H1 (cell line): ENCODE results near the gene SRPX2. TPM values are rescaled to one million over a fixed set of nuclear protein-coding genes. Genes with fewer than 3 reads are reported as not detected.

Experiments used
- CTCF ChIA-PET: fragments of 300-600 bp; sonication (Branson Sonifier 250); formaldehyde crosslinking; loops from one replicate; lab custom pipeline; 2021; ENCODE audit not compliant: partially characterized antibody; lab: Charles Lee
- POLR2A ChIA-PET: fragments of 300-600 bp; sonication (Branson Sonifier 250); formaldehyde crosslinking; loops from one replicate; lab custom pipeline; 2021; ENCODE audit warnings: inconsistent platforms; ENCODE audit not compliant: partially characterized antibody; lab: Charles Lee
- DNase-seq, 2 experiments: peaks; one replicate each; pipeline versions ENCODE4 v3.0.0 to v3.0.0-alpha.2; 2010 to 2022; ENCODE audit warnings: low spot score in 2 of 2, low read depth in 1 of 2, mixed read lengths in 1 of 2
- FAIRE-seq: peaks from 2 replicates; lab custom pipeline; 2011; peaks lifted over from hg19 to GRCh38; lab: Jason Lieb, UNC
- H2AFZ ChIP-seq: 2 replicates; pipeline ENCODE4 v1.8.1; 2012; ENCODE audit warnings: low read length, inconsistent platforms
- H2AK5ac ChIP-seq: 2 replicates; pipeline ENCODE4 v1.6.1; 2013; ENCODE audit warnings: low read depth, low read length
- H2BK120ac ChIP-seq: replicated peaks from 2 replicates; pipeline ENCODE3; 2013; ENCODE audit warnings: low read depth, low read length, inconsistent platforms
- H2BK12ac ChIP-seq: 2 replicates; pipeline ENCODE4 v1.6.1; 2013; ENCODE audit warnings: low read depth, low read length
- H2BK15ac ChIP-seq: 2 replicates; pipeline ENCODE4 v1.6.1; 2013; ENCODE audit warnings: low read length
- H2BK20ac ChIP-seq: 2 replicates; pipeline ENCODE4 v1.6.1; 2013; ENCODE audit warnings: low read length
- H2BK5ac ChIP-seq: 2 replicates; pipeline ENCODE4 v1.6.1; 2013; ENCODE audit warnings: low read depth, low read length
- H3K14ac ChIP-seq: 2 replicates; pipeline ENCODE4 v1.6.1; 2013; ENCODE audit warnings: inconsistent platforms; ENCODE audit not compliant: insufficient read length
- H3K18ac ChIP-seq: 2 replicates; pipeline ENCODE4 v1.6.1; 2013; ENCODE audit warnings: low read length; ENCODE audit errors: extremely low read depth
- H3K23ac ChIP-seq: 2 replicates; pipeline ENCODE4 v1.6.1; 2013; ENCODE audit warnings: inconsistent platforms; ENCODE audit not compliant: insufficient read length
- H3K23me2 ChIP-seq: 2 replicates; pipeline ENCODE4 v1.6.1; 2013; ENCODE audit warnings: low read depth, low read length
- H3K27ac ChIP-seq: 2 replicates; pipeline ENCODE4 v1.6.1; 2011; ENCODE audit warnings: low read depth, low read length, inconsistent platforms
- H3K27me3 ChIP-seq, 4 experiments: replicated peaks in 1 of 4; 1 replicate in 1 of 4; 2 replicates in 3 of 4; pipeline versions ENCODE4 v1.6.1 to v1.8.1; 2011 to 2013; ENCODE audit warnings: low read length in 3 of 4, mild to moderate bottlenecking in 3 of 4, inconsistent platforms in 2 of 4, mixed read lengths in 2 of 4, moderate library complexity in 1 of 4; ENCODE audit not compliant: control insufficient read depth in 3 of 4, insufficient read depth in 3 of 4; ENCODE audit errors: extremely low read depth in 1 of 4
- H3K36me3 ChIP-seq, 4 experiments: 2 replicates each; pipeline versions ENCODE4 v1.6.1 to v1.8.1; 2011 to 2013; ENCODE audit warnings: mild to moderate bottlenecking in 4 of 4, low read length in 3 of 4, moderate library complexity in 2 of 4, control low read depth in 1 of 4, inconsistent platforms in 1 of 4; ENCODE audit not compliant: insufficient read depth in 4 of 4, control insufficient read depth in 2 of 4
- H3K4ac ChIP-seq: replicated peaks from 2 replicates; pipeline ENCODE3; 2013; ENCODE audit warnings: low read length, low read depth, mixed read lengths, inconsistent platforms; ENCODE audit not compliant: insufficient read length
- H3K4me1 ChIP-seq, 4 experiments: replicated peaks in 1 of 4; 1 replicate in 1 of 4; 2 replicates in 3 of 4; pipeline versions ENCODE4 v1.6.1 to v1.8.1; 2011 to 2013; ENCODE audit warnings: low read length in 3 of 4, inconsistent platforms in 2 of 4, mixed read lengths in 1 of 4; ENCODE audit not compliant: insufficient read depth in 4 of 4, control insufficient read depth in 3 of 4
- H3K4me2 ChIP-seq, 2 experiments: 2 replicates each; pipeline versions ENCODE4 v1.6.1 to v1.8.1; 2011 to 2013; ENCODE audit warnings: low read depth in 2 of 2, low read length in 2 of 2, control low read depth in 1 of 2, inconsistent platforms in 1 of 2, mild to moderate bottlenecking in 1 of 2; ENCODE audit not compliant: insufficient read depth in 1 of 2
- H3K4me3 ChIP-seq, 4 experiments: fragments of 200-600, 300-600 bp in 1 of 4; sonication (generic), shearing (Covaris generic), sonication (Bioruptor Twin) in 1 of 4; 2 replicates each; pipeline versions ENCODE4 v1.5.1 to v1.8.1; 2011 to 2016; ENCODE audit warnings: low read length in 4 of 4, low read depth in 3 of 4, control low read depth in 2 of 4, inconsistent platforms in 2 of 4, mild to moderate bottlenecking in 2 of 4, mixed read lengths in 1 of 4, moderate library complexity in 1 of 4; ENCODE audit not compliant: insufficient read depth in 2 of 4; ENCODE audit errors: extremely low read depth in 1 of 4
- H3K56ac ChIP-seq: replicated peaks from 2 replicates; pipeline ENCODE3; 2013; ENCODE audit warnings: low read depth, mild to moderate bottlenecking, mixed read lengths, low read length, inconsistent platforms; ENCODE audit not compliant: insufficient read length
- H3K79me1 ChIP-seq: 2 replicates; pipeline ENCODE4 v1.6.1; 2013; ENCODE audit warnings: low read depth, low read length, control low read depth
- H3K79me2 ChIP-seq, 2 experiments: 2 replicates each; pipeline versions ENCODE4 v1.6.1 to v1.8.1; 2012 to 2013; ENCODE audit warnings: low read length in 2 of 2, mild to moderate bottlenecking in 2 of 2, inconsistent platforms in 1 of 2; ENCODE audit not compliant: insufficient read depth in 2 of 2, control insufficient read depth in 1 of 2
- H3K9ac ChIP-seq, 4 experiments: replicated peaks in 1 of 4; 1 replicate in 1 of 4; 2 replicates in 3 of 4; pipeline versions ENCODE4 v1.6.1 to v1.8.1; 2011 to 2013; ENCODE audit warnings: low read depth in 3 of 4, low read length in 3 of 4, control low read depth in 2 of 4, mild to moderate bottlenecking in 2 of 4, moderate library complexity in 2 of 4, inconsistent platforms in 1 of 4; ENCODE audit errors: extremely low read depth in 1 of 4
- H3K9me3 ChIP-seq, 2 experiments: 2 replicates each; pipeline versions ENCODE4 v1.6.1 to v1.8.1; 2012 to 2013; ENCODE audit warnings: mild to moderate bottlenecking in 2 of 2, moderate library complexity in 2 of 2, control low read depth in 1 of 2, inconsistent platforms in 1 of 2, low read depth in 1 of 2, low read length in 1 of 2, mixed read lengths in 1 of 2; ENCODE audit not compliant: insufficient read depth in 2 of 2
- H4K20me1 ChIP-seq, 2 experiments: replicated peaks in 1 of 2; 2 replicates each; pipeline versions ENCODE3 to v1.8.1; 2011 to 2013; ENCODE audit warnings: inconsistent platforms in 2 of 2, low read length in 2 of 2, mild to moderate bottlenecking in 1 of 2; ENCODE audit not compliant: insufficient read depth in 2 of 2, control insufficient read depth in 1 of 2
- H4K5ac ChIP-seq: 2 replicates; pipeline ENCODE4 v1.6.1; 2013; ENCODE audit warnings: low read length, low read depth, mixed read lengths, inconsistent platforms; ENCODE audit not compliant: insufficient read length
- H4K8ac ChIP-seq: 2 replicates; pipeline ENCODE4 v1.8.0; 2013; ENCODE audit warnings: mild to moderate bottlenecking, moderate library complexity, low read length, inconsistent platforms; ENCODE audit not compliant: insufficient read depth; ENCODE audit errors: extremely low read depth
- H4K91ac ChIP-seq: replicated peaks from 2 replicates; pipeline ENCODE3; 2013; ENCODE audit warnings: low read length, mixed read lengths, inconsistent platforms; ENCODE audit not compliant: insufficient read length
- ATF3 ChIP-seq: IDR thresholded peaks from 2 replicates; pipeline ENCODE4 v1.6.1; 2011; ENCODE audit warnings: low read depth, mild to moderate bottlenecking, low read length; ENCODE audit not compliant: insufficient read depth
- BACH1 ChIP-seq: IDR thresholded peaks from 2 replicates; pipeline ENCODE4 v1.6.1; 2012; ENCODE audit warnings: low read length, improper control_type of control experiment
- RNF2 ChIP-seq: fragments of 200-900, 300-1000 bp; sonication (generic); IDR thresholded peaks from 2 replicates; pipeline ENCODE4 v1.7.1; 2016; ENCODE audit warnings: borderline replicate concordance, low read depth, mild to moderate bottlenecking, antibody characterized with exemption, low read length; ENCODE audit not compliant: poor library complexity, severe bottlenecking; ENCODE audit errors: missing control alignments
- WGBS, 2 experiments: shearing (Covaris generic) in 1 of 2; methylation state at CpG; one replicate each; pipeline versions ENCODE4 v1.1.6 to v1.1.7; 2013 to 2015; ENCODE audit warnings: low lambda C conversion rate in 2 of 2, mixed read lengths in 2 of 2, inconsistent platforms in 1 of 2, low coverage in 1 of 2, missing lambda C conversion rate in 1 of 2; ENCODE audit not compliant: insufficient replicate concordance in 2 of 2, insufficient coverage in 1 of 2, insufficient read length in 1 of 2; ENCODE audit errors: extremely low coverage in 1 of 2, missing lambda C conversion rate in 1 of 2; 5-methylcytosine and 5-hydroxymethylcytosine counted together
- polyA plus RNA-seq, 7 experiments: library from polyadenylated mRNA; depleted of rRNA in 3 of 7; stranded (reverse) in 5 of 7; unstranded in 2 of 7; fragments of >200 nt in 5 of 7; fragments of 200-250 nt in 2 of 7; gene quantifications; 1 replicate in 5 of 7; 2 replicates in 1 of 7; 4 replicates in 1 of 7; pipeline versions ENCODE4 v1.2.1 to v1.2.3, GENCODE V29; 2011 to 2013; ENCODE audit warnings: missing spikeins in 2 of 7, mixed read lengths in 2 of 7
- total RNA-seq: library from RNA; stranded (reverse); fragmentation: NEBNext Ultra II Directional; extraction: Animal tissue kit (Norgen Biotek cat#: 25700); gene quantifications from 2 replicates; pipeline ENCODE4 v1.2.1, GENCODE V29; 2021

Gene SRPX2
- total and polyA plus RNA-seq, 2 of the 8 experiments (the other 6 are each of a cell fraction or from before 2014, with no cell fraction given): not detected

- H2AK5ac ChIP-seq: no peak overlapping the region; the same call in 1 of the 2 replicates
- POLR2A ChIA-PET: interaction anchor here (0.6 to 1.9 kb wide), 14 partner anchors 10 to 233 kb away, joined by 3 to 14 read pairs (median 4); no protein-coding TSS in a partner anchor
Observed at GRCh38 chrX:100635989-100636320, 8.0 kb upstream of the SRPX2 start.

More at GRCh38 chrX:100635989-100636320, 8.0 kb upstream of the SRPX2 start:
- Histone ChIP-seq H3K4ac (no peak overlapping the region), H3K4me3 (peak overlapping the region; percentile 63 to 86 (median 75)), H3K9me3 (no peaks in the 10 kb centered on the region), H2BK120ac (no peak overlapping the region), H3K79me1 (no peaks in the 10 kb centered on the region), H2BK5ac (no peak overlapping the region; the same call in 1 of the 2 replicates), H3K79me2 (peaks cover 0 to 4% of the 10 kb centered on the region in 2 experiments; a peak in 2 of 4 replicates), H3K9ac (peak overlapping the region; percentile 60 to 94 (median 86)), H3K23ac (no peak overlapping the region), H4K91ac (no peak overlapping the region), H3K4me1 (peaks cover 0 to 2% (median 0%) of the 10 kb centered on the region in 4 experiments; a peak in 1 of 7 replicates), H3K27ac (peak overlapping the region; percentile 88), H4K5ac (no peak overlapping the region), H3K14ac (no peak overlapping the region), H3K36me3 (peaks cover 2 to 34% (median 10%) of the 10 kb centered on the region in 4 experiments; a peak in 5 of 8 replicates), H3K56ac (no peak overlapping the region), H3K23me2 (no peaks in the 10 kb centered on the region), H3K18ac (no peak overlapping the region; the same call in 1 of the 2 replicates), H4K8ac (peak overlapping the region; percentile 96), H4K20me1 (no peaks in the 10 kb centered on the region), H2BK12ac (no peak overlapping the region), H2AFZ (no peak overlapping the region; the same call in 1 of the 2 replicates), H2BK20ac (no peak overlapping the region), H2BK15ac (no peak overlapping the region), H3K27me3 (no peaks in the 10 kb centered on the region), H3K4me2 (peak overlapping the region; percentile 69 to 94)
- DNase-seq: no peak
- TF ChIP-seq RNF2 (no peak), ATF3 (no peak), BACH1 (no peak)
- 4% methylated on average over 8 of the region's 8 CpGs; no CpG with 5 or more reads in 1 of the 2 experiments for WGBS, 2 experiments
- peak; percentile 71 for FAIRE-seq
- CTCF ChIA-PET: interaction anchor here (1.4 to 1.9 kb wide), 4 partner anchors 9 to 188 kb away, joined by 3 to 7 read pairs (median 5); no protein-coding TSS in a partner anchor
